Left forelimb (tissue), 1 donor: ENCODE data around the gene RHBDL1.
A peak's percentile ranks its signal among the peaks of the same experiment; 100 is the strongest.

ENCODE experiments used
- DNase-seq: peaks from one replicate; pipeline ENCODE4 v3.0.0-alpha.2; 2018; ENCODE audit warnings: low spot score

Gene RHBDL1

DNA sequence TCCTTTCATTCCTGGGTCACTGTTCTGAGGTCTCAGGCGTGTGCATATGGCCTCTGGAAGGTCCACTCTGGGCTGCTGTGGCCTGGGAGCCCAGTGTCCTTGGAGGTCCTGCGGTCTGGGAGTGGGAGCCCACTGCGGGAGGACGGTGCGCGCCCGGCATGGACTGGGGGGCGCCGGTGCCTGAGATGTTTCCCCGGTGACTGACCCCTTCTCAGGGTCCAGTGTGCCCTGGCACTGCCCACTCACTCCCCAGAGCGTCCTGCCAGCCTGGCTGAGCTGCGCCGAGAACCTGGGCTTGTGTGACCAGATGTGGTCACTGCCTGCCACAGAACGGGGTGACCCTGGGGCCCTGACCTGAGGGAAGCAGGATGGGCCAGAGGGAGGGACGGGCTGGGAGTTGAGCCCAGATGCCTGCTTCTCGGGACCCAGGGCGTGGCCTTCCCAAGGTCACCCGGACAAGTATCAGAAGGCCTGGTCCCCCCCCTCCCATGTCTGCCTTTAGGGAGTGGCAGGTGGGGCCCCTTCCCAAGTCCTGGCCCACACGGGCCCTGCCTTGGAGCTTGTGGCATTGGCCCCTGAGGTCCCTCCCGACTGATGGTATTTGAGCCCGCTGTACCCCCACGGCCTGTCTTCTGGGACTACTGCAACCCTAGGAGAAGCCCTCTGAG, 1.1 kb upstream of the RHBDL1 start:
- no peak for DNase-seq

DNA sequence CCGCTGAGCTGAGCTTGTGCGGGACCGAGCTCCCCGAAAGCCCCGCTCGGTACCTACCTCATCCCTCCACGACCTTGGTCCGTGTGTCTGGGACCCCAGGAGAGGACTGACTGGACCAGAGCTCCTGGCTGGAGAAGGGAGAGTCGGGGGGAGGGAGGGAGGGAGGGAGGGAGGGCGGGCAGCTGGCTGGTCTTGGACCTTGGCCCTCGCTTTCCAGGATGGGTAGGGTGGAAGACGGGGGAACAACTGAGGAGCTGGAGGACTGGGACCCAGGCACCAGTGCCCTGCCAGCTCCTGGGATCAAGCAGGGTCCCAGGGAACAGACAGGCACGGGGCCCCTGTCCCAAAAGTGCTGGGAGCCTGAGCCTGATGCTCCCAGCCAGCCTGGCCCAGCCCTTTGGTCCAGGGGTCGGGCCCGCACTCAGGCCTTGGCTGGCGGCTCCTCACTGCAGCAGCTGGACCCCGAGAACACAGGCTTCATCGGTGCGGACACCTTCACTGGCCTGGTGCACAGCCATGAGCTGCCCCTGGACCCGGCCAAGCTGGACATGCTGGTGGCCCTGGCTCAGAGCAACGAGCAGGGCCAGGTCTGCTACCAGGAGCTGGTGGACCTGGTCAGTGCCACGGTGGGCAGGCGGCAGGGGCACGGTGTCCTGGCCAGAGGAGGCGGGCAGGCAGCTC, 553 bp downstream of the RHBDL1 start:
- DNase-seq, result no peak

DNA sequence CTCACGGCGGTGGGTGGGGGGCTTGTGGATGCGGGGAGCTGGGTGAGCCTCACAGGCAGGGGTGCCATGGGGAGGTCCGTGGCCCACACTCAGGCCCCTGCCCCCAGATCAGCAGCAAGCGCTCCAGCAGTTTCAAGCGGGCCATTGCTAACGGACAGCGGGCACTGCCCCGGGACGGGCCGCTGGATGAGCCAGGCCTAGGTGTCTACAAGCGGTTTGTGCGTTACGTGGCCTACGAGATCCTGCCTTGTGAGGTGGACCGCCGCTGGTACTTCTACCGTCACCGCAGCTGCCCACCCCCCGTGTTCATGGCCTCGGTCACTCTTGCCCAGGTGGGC, 1.1 kb downstream of the RHBDL1 start:
- DNase-seq, result no peak

DNA sequence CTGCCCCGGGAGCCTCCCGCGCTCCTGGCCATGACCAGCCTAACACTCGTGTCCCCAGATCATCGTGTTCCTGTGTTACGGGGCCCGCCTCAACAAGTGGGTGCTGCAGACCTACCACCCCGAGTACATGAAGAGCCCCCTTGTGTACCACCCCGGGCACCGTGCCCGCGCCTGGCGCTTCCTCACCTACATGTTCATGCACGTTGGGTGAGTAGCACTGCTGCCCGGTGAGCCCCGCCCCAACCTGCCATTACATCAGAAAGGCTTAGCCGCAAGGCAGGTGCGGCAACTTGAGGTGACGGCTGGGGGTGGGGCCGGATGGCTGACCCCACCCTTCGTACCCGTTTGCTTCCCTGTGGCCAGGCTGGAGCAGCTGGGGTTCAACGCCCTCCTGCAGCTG, 1.4 kb downstream of the RHBDL1 start:
- DNase-seq, result no peak

DNA sequence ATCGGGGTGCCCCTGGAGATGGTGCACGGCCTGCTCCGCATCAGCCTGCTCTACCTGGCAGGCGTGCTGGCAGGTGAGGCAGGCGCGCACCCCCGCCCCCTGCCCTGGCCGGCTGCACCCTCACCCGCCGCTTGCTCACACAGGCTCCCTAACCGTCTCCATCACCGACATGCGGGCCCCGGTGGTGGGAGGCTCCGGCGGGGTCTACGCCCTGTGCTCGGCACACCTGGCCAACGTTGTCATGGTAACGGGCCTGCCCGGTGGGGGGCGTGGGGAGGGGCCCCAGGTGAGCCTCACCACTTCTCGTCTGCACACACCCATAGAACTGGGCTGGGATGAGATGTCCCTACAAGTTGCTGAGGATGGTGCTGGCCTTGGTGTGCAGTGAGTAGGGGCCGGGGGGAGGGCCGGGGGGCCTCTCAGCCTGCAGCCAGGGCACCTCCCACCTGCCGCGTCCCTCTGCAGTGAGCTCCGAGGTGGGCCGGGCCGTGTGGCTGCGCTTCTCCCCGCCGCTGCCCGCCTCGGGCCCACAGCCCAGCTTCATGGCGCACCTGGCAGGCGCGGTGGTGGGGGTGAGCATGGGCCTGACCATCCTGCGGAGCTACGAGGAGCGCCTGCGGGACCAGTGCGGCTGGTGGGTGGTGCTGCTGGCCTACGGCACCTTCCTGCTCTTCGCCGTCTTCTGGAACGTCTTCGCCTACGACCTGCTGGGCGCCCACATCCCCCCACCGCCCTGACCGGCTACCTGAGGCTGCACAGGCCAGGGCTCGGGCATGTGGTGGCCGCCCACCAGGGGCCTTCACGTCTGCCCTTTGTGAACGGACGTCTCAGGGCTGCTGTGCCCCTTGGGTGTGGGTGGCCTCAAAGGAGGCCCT, 2.1 kb downstream of the RHBDL1 start:
- no peak for DNase-seq

DNA sequence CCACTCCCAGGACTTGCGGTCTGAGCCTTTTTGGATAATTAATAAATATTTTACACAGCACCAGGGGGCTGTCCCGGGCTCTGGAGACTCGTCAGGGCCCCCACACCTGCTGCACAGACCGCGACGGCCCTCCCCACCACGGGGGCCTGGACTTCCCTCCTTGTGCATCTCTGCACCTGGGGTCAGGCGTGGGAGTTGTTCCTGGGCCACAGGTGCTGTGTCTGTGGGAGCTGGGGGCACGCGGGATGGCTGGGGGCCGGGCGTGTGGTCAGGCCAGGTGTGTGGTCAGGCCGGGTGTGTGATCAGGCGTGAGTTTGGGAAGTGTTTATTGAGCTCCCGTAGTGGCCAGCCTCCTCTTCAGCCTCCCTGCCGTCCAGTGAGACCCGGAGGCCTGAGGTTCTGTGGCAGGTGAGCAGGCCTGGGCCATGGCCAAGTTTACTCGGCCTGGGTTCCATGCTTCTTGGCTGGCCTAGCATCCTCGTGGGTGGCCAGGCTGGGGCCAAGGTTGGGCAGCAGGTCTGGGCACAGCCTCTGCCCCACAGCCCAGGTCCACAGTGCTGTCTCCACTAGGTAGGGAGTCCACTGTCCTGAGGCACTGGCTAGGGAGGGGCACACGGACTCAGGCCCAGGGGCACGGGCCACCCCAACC, 2.9 kb downstream of the RHBDL1 start:
- DNase-seq, result no peak

DNA sequence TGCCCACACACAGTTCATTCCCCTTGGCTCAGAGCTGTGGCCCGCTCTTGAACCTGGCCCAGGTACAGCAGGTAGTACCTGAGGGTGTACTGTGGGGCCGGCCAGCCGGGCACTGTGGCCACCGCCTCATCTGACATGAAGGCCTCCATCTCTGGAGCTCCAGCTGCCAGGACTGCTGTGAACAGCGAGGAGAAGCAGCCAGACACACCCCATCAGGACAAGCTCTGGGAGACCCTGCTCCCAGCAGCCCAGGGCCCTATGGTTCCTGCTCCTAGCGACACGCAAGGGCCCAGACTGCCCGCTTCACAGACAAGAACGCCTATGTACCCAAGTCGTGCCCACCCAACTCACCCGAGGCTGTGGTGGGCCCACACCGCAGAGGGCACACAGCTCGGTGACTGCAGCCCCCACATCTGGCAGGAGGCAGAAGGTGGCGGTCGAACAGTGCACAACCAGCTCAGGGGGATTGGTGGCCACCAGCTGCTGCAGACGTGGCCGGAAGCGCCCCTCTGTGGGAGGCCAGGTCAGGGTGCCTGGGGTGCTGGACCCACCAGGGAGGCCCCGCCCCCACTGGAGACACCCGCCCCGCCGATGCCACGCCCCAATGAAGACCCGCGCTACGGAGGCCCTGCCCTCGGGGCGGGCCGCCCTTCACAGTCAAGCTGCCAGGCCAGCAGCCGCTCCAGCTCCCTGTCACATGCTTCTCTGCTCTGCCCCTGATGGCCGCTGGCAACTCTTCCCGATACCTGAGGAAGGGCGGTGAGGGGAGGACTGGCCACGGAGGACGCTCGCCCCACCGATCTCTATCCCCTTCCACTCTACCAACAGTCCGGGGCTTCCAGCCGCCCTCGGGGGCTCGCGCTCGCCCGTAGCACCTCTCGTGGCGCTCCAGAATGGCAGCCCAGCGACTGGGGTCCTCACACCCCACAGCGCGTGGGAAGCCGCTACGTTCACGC, 3.7 kb downstream of the RHBDL1 start:
- DNase-seq, result no peak

DNA sequence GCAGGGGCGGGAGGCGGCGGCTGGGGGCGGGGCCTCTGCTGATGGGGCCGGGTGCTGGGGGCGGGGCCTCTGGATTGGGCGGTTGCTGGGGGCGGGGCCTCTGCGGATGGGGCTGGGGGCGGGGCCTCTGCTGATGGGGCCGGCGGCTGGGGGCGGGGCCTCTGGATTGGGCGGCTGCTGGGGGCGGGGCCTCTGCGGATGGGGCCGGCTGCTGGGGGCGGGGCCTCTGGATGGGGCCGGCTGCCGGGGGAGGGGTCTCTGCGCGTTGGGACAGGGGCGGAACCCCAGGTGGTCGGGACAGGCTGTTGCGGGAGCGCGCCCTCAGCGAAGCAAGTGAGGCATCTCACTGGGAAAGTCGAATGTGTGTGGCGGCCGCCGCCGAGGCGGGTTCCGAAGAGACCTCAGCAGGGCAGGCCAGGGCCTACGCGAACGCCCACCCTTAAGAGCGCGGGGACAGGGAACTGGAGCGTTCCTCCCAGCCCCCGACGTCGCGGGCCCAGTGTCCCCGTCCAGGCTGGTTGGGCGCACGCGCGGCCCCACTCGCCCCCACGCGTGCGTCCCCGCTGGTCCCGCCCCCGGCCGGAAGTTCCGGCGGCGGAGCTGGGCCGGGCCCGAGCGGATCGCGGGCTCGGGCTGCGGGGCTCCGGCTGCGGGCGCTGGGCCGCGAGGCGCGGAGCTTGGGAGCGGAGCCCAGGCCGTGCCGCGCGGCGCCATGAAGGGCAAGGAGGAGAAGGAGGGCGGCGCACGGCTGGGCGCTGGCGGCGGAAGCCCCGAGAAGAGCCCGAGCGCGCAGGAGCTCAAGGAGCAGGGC, 4.5 kb downstream of the RHBDL1 start, which contains the start of gene STUB1:
STUB1 (plus strand) TSS at position 597 of the 811 bp plus-strand sequence; CDS start at position 713, 116 bp downstream.
- peak; percentile 96 for DNase-seq

DNA sequence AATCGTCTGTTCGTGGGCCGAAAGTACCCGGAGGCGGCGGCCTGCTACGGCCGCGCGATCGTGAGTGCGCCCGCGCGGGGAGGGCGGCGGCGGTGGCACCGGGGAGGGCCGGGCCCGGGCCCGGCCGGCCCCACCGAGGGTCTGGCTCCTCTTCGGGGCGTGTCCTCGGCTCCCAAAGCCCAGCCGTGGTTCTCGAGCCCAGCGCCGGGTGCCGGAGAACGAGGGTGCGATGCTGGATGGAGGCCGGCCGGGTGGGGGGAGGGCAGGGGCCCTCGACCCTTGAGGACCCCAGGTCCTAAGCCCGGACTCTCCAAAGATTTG, 5.1 kb downstream of the RHBDL1 start:
- no peak for DNase-seq

DNA sequence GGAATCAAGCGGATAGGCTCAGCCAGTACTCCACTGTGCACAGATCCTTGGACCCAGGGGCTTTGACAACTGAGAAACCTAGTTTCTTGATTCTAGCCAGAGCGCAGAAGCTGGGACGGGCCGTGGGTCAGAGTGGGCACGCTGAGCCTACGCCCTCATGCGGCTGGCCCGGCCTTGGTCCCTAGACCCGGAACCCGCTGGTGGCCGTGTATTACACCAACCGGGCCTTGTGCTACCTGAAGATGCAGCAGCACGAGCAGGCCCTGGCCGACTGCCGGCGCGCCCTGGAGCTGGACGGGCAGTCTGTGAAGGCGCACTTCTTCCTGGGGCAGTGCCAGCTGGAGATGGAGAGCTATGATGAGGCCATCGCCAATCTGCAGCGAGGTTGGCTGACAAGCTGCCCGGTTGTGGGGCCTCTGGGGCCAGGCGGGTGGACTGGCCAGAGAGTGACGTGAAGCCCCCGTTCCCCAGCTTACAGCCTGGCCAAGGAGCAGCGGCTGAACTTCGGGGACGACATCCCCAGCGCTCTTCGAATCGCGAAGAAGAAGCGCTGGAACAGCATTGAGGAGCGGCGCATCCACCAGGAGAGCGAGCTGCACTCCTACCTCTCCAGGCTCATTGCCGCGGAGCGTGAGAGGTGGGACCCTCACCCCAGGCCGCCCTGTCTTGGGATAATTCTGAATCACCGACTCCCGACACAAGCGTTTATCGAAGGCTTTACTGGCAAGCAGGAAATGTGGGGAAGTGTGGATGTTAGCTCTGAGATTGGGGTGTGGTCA, 5.7 kb downstream of the RHBDL1 start:
- no peak for DNase-seq

DNA sequence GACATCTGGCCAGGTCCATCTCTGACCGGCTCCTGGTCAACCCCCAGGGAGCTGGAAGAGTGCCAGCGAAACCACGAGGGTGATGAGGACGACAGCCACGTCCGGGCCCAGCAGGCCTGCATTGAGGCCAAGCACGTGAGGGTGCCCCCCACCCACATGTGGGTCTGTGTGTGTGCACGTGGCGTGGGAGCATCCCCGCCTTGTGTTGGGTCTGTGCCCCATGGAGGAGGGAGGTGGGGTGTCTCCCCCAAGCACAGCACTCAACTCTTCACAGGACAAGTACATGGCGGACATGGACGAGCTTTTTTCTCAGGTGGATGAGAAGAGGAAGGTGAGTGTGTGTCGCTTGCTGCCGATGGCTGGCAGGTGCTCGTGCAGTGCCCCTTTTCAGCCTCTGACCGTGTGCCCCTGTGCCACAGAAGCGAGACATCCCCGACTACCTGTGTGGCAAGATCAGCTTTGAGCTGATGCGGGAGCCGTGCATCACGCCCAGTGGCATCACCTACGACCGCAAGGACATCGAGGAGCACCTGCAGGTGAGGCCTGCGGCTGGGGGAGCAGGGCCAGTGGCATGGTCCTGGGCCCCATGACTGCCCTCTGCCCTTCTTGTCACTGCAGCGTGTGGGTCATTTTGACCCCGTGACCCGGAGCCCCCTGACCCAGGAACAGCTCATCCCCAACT, 6.4 kb downstream of the RHBDL1 start:
- no peak for DNase-seq

DNA sequence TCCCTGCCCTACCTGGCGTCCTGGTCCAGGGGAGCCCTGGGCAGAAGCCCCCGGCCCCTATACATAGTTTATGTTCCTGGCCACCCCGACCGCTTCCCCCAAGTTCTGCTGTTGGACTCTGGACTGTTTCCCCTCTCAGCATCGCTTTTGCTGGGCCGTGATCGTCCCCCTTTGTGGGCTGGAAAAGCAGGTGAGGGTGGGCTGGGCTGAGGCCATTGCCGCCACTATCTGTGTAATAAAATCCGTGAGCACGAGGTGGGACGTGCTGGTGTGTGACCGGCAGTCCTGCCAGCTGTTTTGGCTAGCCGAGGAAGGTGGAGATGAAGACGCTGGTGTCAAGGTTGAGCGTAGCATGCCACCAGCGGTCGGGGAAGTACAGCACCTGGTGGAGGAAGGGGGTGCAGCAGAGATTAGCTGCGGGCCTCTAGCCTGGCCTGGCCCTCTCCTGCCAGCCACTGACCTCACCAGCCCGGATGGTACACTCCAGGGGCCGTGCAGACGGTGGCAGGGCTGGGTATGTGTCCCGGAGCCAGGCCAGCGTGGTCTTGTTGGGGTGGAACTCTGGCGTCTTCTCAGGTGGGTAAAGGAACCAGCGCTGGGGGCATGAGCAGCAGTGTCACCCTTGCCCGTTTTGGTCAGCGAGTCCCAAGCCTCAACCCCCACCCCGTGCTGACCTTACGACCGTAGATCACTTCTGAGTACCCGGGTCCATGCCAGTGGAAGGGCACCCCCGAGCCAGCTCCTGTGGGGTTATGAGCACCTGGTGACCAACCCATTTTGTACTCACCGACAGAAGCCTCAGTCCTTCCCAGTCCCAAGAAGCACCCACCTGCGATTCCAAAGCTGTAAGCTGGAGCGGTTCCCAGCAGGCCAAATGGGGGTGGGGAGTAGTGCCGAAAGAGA, 7.3 kb downstream of the RHBDL1 start:
- DNase-seq, result no peak

DNA sequence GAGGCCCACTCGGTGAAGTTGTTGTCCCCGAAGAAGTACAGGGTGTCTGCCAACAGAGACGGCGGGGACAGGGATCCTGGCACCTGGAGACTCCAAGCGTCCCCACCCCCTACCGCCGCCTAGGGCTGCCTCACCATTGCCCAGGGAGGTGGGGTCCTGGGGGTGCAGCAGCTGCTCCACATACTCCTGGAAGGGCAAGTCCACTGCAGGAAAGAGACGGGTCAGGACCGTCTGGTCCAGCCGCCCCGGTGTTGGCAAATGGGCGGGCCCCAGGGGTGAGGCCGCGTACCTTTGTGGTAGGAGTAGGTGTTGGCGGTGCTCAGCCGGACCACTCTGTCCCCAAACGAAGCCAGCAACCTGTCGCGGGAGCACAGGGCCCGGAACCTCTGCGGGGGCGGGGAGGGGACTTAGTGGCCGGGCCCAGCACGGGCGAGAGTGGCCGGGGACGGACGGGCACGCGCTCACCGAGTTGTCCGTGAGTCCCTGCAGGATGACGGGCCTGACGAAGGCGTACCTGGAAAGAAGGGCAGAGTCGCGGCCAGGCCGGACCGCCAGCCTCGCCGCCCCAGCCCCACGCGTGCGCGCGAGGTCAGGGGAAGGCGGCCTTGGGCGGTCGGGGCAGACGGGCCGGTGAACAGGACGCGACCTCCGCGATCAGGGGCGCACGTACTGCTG, 8.1 kb downstream of the RHBDL1 start:
- DNase-seq, result no peak

DNA sequence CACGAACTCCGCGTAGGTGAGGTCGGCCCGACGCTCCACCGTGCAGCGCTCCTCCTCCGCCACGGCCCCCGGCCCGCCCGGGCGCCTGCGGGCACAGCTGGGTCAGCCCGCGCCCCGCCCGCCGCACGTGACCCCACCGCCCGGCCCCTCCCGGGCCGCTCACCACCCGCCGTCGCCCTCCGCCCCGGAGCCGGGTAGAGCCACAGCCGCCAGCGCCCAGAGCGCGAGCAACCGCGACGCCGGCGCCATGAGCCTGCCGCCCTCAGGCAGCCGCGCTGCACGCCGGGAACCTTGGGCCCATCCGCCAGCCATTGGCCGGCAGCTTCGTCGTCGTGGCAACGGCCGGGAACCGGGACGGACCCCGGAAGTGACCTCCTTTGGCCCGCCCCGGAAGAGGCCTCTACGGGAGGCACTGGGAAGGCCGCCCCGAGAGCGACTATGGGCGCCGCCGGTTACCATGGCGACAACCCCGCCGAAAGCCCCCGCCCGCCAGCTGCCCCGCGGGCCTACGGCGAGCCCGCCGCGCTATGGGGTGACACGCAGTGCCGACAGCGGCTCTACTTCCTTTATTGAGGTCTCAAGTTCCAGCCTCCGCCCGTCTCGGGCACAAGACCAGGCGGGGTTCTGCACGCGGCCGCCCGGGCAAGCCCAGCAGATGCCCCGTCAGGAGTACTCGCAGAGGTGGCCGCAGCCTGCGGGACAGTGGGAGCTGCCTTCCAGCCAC, 8.8 kb downstream of the RHBDL1 start, which contains the start of gene JMJD8:
JMJD8 (minus strand) TSS at position 264 of the 724 bp plus-strand sequence; CDS start at position 249, 15 bp downstream.
- DNase-seq, result peak; percentile 98

DNA sequence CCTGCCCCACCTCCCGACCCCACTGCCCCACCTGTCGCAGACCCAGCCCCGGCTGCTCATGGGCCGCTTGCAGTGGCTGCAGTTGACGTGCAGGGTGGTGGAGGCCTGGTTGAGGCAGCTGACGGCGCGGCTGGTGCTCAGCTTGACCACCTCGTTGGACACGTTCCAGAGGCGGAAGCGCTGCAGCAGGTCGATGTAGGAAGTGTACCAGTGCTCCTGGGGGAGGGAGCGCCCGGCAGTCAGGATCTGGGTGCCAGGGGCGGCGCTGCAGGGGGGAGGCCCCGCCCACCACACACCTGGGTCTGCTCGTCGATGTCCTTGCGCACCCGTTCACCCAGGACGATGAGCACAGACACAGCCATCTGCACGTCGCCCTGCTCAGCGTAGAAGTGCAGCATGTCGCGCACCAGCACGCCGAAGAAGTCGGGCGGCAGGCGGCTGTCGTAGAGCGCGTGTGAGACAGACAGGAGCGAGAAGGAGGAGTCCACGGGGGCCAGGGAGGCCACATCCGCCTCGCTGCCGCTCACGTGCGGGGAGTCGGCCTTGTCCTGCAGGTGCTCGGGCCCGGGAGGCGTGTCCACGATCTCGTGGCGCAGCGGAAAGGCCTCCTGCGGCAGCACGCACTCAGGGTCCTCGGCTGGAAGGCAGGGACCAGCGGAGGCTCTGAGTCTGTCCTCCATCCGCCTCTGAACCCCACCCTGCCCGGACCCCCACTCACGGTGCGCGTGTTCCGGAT, 9.7 kb downstream of the RHBDL1 start:
- DNase-seq, result no peak

DNA sequence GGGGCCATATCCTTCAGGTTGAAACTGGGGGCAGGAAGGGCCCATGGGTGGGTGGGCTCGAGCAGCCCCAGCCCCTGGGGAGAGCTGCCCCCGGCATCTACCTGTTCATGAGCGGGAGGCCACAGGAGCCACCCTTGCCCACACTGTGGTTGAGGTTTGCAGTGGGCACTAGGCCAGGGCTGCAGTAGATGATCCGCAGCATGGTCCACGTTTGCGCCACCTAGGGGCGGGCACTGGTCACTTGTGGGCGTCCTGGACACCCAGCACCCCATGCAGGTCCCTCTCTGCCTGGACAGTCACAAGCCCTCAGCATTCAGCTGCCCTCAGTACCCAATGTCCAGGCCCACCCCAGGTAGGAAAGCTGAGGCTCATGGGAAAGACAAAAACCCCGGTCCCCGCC, 10.5 kb downstream of the RHBDL1 start:
- DNase-seq, result no peak
